Omental fat pad (tissue), 4 donors: ENCODE results near the gene TAF13. TPM values are rescaled to one million over a fixed set of nuclear protein-coding genes. Genes with fewer than 3 reads are reported as not detected.
A peak's percentile ranks its signal among the peaks of the same experiment; 100 is the strongest.

Experiments used
- ATAC-seq: fragments of 150-250 bp; one replicate; pipeline ENCODE4 v1.9.1; 2016; ENCODE audit warnings: mild to moderate bottlenecking, moderate library complexity; ENCODE audit not compliant: low FRiP score
- DNase-seq: peaks from one replicate; pipeline ENCODE4 v3.0.0-alpha.2; 2019; ENCODE audit warnings: low spot score
- CTCF ChIP-seq, 3 donors: fragments of 450-650 bp; IDR thresholded peaks; one replicate each; pipeline ENCODE4 v1.5.1; 2016 to 2017; ENCODE audit warnings: antibody characterized with exemption in 3 of 3, mild to moderate bottlenecking in 3 of 3, moderate library complexity in 2 of 3
- total RNA-seq, 4 donors: library from RNA; depleted of rRNA; stranded (reverse); fragments of >200 nt; gene quantifications; one replicate each; pipeline ENCODE4 v1.1.0, GENCODE V29; 2016

Gene TAF13
- total RNA-seq, 4 donors from 2014 or later = 24.3 to 65.3 (median 31.5) TPM

- no peak for DNase-seq
- no peak for TF ChIP-seq CTCF (IDR thresholded peaks at IDR 0.05)
- peak; percentile 28 for ATAC-seq
These were observed 38.0 kb upstream of the TAF13 start, which contains the start of gene ELAPOR1 for GRCh38 chr1:109113590-109114341. ELAPOR1 (plus strand) TSS chr1:109114115; CDS start chr1:109114184, 69 bp downstream.

GRCh38 chr1:109112652-109113285, 37.0 kb upstream of the TAF13 start:
- TF ChIP-seq CTCF (IDR thresholded peaks at IDR 0.05) = peak in 2 of 3 donors; percentile 61 to 82
- ATAC-seq = peak; percentile 92
- peak; percentile 98 for DNase-seq

DNA sequence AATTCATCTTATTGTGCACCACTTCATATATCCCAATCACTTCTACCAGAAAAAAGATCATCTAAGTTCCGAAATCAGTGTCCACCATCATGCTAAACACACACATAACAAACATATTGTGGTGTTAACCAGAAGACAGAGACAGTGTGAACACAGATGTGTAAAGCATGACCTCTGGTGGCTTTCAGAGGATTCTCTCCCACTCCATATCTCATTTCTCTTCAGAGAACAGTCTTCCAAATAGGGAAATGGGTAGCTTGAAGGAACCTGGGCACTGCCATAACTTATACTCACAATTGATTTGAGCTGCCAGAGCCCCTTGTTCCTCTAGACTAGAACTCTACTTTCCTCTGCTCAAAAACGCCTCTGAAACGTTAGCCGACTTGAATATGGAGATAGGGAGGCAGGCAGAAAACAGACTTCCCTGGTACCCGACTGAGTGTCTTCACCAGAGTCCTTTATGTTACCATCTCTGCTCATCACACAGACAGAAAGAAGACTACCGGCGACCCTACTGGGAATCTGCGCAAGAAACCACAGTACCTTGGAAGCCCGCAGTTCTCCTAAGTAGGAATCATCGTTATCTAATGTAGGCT, 36.4 kb upstream of the TAF13 start:
- TF ChIP-seq CTCF (IDR thresholded peaks at IDR 0.05) = no peak
- DNase-seq = no peak
- no peak for ATAC-seq

- DNase-seq (no peak), ATAC-seq (no peak)
- TF ChIP-seq CTCF (IDR thresholded peaks at IDR 0.05) = no peak
These were observed 35.7 kb upstream of the TAF13 start for GRCh38 chr1:109111386-109112055.

DNA sequence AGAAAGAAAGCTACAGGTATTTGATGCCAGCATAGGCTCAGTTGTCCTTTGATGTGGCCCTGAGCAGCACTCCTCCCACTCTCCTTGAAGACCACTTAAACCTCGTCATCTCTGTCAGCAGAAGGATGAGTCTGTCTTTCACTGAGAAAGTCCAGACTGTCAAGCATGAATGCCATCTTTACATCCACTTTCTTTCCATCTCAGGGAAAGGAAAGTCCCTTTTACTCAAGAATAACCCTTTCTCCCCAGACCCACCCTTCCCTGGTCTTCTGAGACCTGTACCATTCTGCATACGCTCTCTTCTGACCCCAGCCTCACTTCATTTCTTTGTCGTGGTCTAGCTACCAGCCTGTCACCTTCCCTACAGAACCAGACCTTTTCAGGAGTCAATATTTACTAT, 34.1 kb upstream of the TAF13 start:
- no peak for TF ChIP-seq CTCF (IDR thresholded peaks at IDR 0.05)
- ATAC-seq = no peak

DNA sequence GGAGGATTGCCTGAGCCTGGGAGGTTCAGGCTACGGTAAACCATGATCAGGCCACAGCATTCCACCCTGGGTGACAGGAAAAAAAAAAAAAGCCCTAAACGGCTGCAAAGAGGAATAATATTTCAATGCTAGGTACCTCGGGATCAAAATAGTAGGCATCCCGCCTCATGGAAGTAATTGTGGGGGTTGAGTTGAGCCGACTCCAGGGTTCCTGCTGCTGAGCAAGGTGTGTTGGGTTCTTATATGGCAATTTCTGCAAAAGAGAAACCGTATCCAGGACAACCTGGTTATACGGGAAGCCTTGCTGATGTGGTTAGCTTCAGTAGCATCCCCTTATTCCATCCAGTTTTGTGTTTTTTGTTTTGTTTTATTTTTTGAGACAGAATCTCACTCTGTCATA, 32.0 kb upstream of the TAF13 start:
- no peak for TF ChIP-seq CTCF (IDR thresholded peaks at IDR 0.05)
- DNase-seq = no peak
- ATAC-seq = no peak

More for the DNA sequence above, 34.1 kb upstream of the TAF13 start:
- no peak for DNase-seq
